Astrocyte (in vitro differentiated cells and primary cell): ENCODE results near the gene AIFM2. TPM values are rescaled to one million over a fixed set of nuclear protein-coding genes. Genes with fewer than 3 reads are reported as not detected.

Source experiments
- DNase-seq: peaks from one replicate; pipeline ENCODE4 v3.0.0-alpha.2; 2010; ENCODE audit warnings: low read depth
- FAIRE-seq: peaks from 2 replicates; lab custom pipeline; 2011; peaks lifted over from hg19 to GRCh38; lab: Jason Lieb, UNC
- H2AFZ ChIP-seq: 2 replicates; pipeline ENCODE4 v1.6.0; 2012; ENCODE audit warnings: low read depth, low read length, inconsistent platforms
- H3K27ac ChIP-seq: 2 replicates; pipeline ENCODE4 v1.5.1; 2011; ENCODE audit warnings: low read depth, low read length, inconsistent platforms
- H3K27me3 ChIP-seq: 2 replicates; pipeline ENCODE4 v1.6.0; 2011; ENCODE audit warnings: low read length, inconsistent platforms; ENCODE audit not compliant: insufficient read depth
- H3K36me3 ChIP-seq: 2 replicates; pipeline ENCODE4 v1.5.1; 2011; ENCODE audit warnings: low read length, inconsistent platforms; ENCODE audit not compliant: insufficient read depth
- H3K4me1 ChIP-seq: 2 replicates; pipeline ENCODE4 v1.5.1; 2011; ENCODE audit warnings: low read length, inconsistent platforms; ENCODE audit not compliant: insufficient read depth
- H3K4me2 ChIP-seq: 2 replicates; pipeline ENCODE4 v1.6.0; 2012; ENCODE audit warnings: low read length, inconsistent platforms
- H3K4me3 ChIP-seq: 2 replicates; pipeline ENCODE4 v1.5.1; 2011; ENCODE audit warnings: low read depth, mild to moderate bottlenecking, low read length, inconsistent platforms; ENCODE audit not compliant: insufficient read depth
- H3K79me2 ChIP-seq: 2 replicates; pipeline ENCODE4 v1.6.0; 2012; ENCODE audit warnings: mild to moderate bottlenecking, low read length, inconsistent platforms; ENCODE audit not compliant: insufficient read depth
- H3K9ac ChIP-seq: 2 replicates; pipeline ENCODE4 v1.6.0; 2012; ENCODE audit warnings: mild to moderate bottlenecking, low read length, inconsistent platforms
- H3K9me3 ChIP-seq: 2 replicates; pipeline ENCODE4 v1.5.1; 2012; ENCODE audit warnings: low read depth, mild to moderate bottlenecking, low read length, inconsistent platforms; ENCODE audit not compliant: insufficient read depth
- H4K20me1 ChIP-seq: 2 replicates; pipeline ENCODE4 v1.6.0; 2012; ENCODE audit warnings: low read length, inconsistent platforms; ENCODE audit not compliant: insufficient read depth
- H3K27ac Mint-ChIP-seq: one replicate; pipeline ENCODE4 v1.8.0; 2021; ENCODE audit warnings: mild to moderate bottlenecking, mixed read lengths; ENCODE audit not compliant: unreplicated experiment
- H3K27me3 Mint-ChIP-seq: one replicate; pipeline ENCODE4 v1.8.0; 2021; ENCODE audit warnings: low read depth, mixed read lengths; ENCODE audit not compliant: unreplicated experiment
- H3K36me3 Mint-ChIP-seq: one replicate; pipeline ENCODE4 v1.8.0; 2021; ENCODE audit warnings: low read depth, mixed read lengths; ENCODE audit not compliant: unreplicated experiment
- H3K4me1 Mint-ChIP-seq: one replicate; pipeline ENCODE4 v1.8.0; 2021; ENCODE audit warnings: low read depth, mixed read lengths; ENCODE audit not compliant: unreplicated experiment
- H3K4me3 Mint-ChIP-seq: one replicate; pipeline ENCODE4 v1.8.0; 2021; ENCODE audit warnings: mild to moderate bottlenecking, moderate library complexity, mixed read lengths; ENCODE audit not compliant: unreplicated experiment
- H3K9me3 Mint-ChIP-seq: one replicate; pipeline ENCODE4 v1.8.0; 2021; ENCODE audit warnings: mild to moderate bottlenecking, mixed read lengths; ENCODE audit not compliant: unreplicated experiment
- CTCF ChIP-seq: IDR thresholded peaks from 2 replicates; pipeline ENCODE4 v1.5.1; 2011; ENCODE audit warnings: low read depth, mild to moderate bottlenecking, inconsistent platforms, low read length, moderate library complexity; ENCODE audit not compliant: insufficient read depth
- EZH2 ChIP-seq: IDR thresholded peaks from 2 replicates; pipeline ENCODE4 v1.6.1; 2012; ENCODE audit warnings: mild to moderate bottlenecking, low read length, inconsistent platforms; ENCODE audit not compliant: insufficient read depth
- total RNA-seq: library from RNA; stranded (reverse); gene quantifications from 2 replicates; pipeline ENCODE4 v1.2.1, GENCODE V29; 2021

AIFM2 gene
- total RNA-seq, 1 donor from 2014 or later = 7.1 TPM

GRCh38 chr10:70074165-70074564, 58.5 kb downstream of the AIFM2 start:
- no peaks in the 10 kb centered on the region for H3K79me2 ChIP-seq
- H3K27me3 ChIP-seq = no peaks in the 10 kb centered on the region
- Mint-ChIP-seq H3K9me3 (no peaks in the 10 kb centered on the region), H3K4me3 (no peak overlapping the region), H3K36me3 (peaks cover 18% of the 10 kb centered on the region), H3K27ac (no peak overlapping the region), H3K4me1 (peaks cover 9% of the 10 kb centered on the region), H3K27me3 (no peaks in the 10 kb centered on the region)
- DNase-seq (no peak), FAIRE-seq (no peak)
- no peak overlapping the region for H2AFZ ChIP-seq
- H3K36me3 ChIP-seq = no peaks in the 10 kb centered on the region
- no peak overlapping the region for H3K4me2 ChIP-seq
- TF ChIP-seq CTCF (no peak), EZH2 (no peak)
- no peak overlapping the region for H3K9ac ChIP-seq
- H3K4me1 ChIP-seq = no peaks in the 10 kb centered on the region
- H3K27ac ChIP-seq = no peak overlapping the region
- H3K4me3 ChIP-seq = no peak overlapping the region
- H4K20me1 ChIP-seq = peaks cover 24% of the 10 kb centered on the region
- H3K9me3 ChIP-seq = no peaks in the 10 kb centered on the region

- Histone ChIP-seq H3K4me3 (no peak overlapping the region), H3K79me2 (no peaks in the 10 kb centered on the region), H3K4me2 (no peak overlapping the region), H3K9ac (no peak overlapping the region), H4K20me1 (peaks cover 14% of the 10 kb centered on the region), H3K27ac (no peak overlapping the region), H3K36me3 (no peaks in the 10 kb centered on the region), H2AFZ (no peak overlapping the region), H3K9me3 (no peaks in the 10 kb centered on the region), H3K4me1 (no peaks in the 10 kb centered on the region), H3K27me3 (no peaks in the 10 kb centered on the region)
- no peaks in the 10 kb centered on the region for H3K9me3 Mint-ChIP-seq
- no peak overlapping the region for H3K4me3 Mint-ChIP-seq
- H3K27me3 Mint-ChIP-seq = no peaks in the 10 kb centered on the region
- H3K27ac Mint-ChIP-seq = no peak overlapping the region
- H3K36me3 Mint-ChIP-seq = peaks cover 4% of the 10 kb centered on the region
- FAIRE-seq (no peak), DNase-seq (no peak)
- peaks cover 4% of the 10 kb centered on the region for H3K4me1 Mint-ChIP-seq
- TF ChIP-seq EZH2 = no peak
- TF ChIP-seq CTCF = no peak
These were observed 61.8 kb downstream of the AIFM2 start for GRCh38 chr10:70070834-70071233.

- no peak overlapping the region for H3K27ac ChIP-seq
- no peaks in the 10 kb centered on the region for H3K9me3 ChIP-seq
- Mint-ChIP-seq H3K27me3 (no peaks in the 10 kb centered on the region), H3K36me3 (no peaks in the 10 kb centered on the region), H3K4me1 (peaks cover 4% of the 10 kb centered on the region), H3K9me3 (no peaks in the 10 kb centered on the region), H3K4me3 (no peak overlapping the region), H3K27ac (no peak overlapping the region)
- DNase-seq (no peak), FAIRE-seq (no peak)
- no peaks in the 10 kb centered on the region for H3K79me2 ChIP-seq
- no peak overlapping the region for H3K4me2 ChIP-seq
- no peaks in the 10 kb centered on the region for H3K27me3 ChIP-seq
- no peaks in the 10 kb centered on the region for H3K36me3 ChIP-seq
- TF ChIP-seq EZH2 = no peak
- TF ChIP-seq CTCF = no peak
- H3K4me1 ChIP-seq = no peaks in the 10 kb centered on the region
- peaks cover 14% of the 10 kb centered on the region for H4K20me1 ChIP-seq
- no peak overlapping the region for H3K4me3 ChIP-seq
- no peak overlapping the region for H2AFZ ChIP-seq
- H3K9ac ChIP-seq = no peak overlapping the region
These were observed 63.3 kb downstream of the AIFM2 start for GRCh38 chr10:70069346-70069745.
